ENCODE results near the gene ALDH1L1.
"Not testable (repeated sequence)": the region's sequence is repeated elsewhere in the genome, so short reads cannot be mapped to it uniquely, and the experiment has no call there.

Gene ALDH1L1

GRCh38 chr3:126104028-126104635, 76.3 kb downstream of the ALDH1L1 start:
- DNase-seq = no peak

GRCh38 chr3:126103121-126104027, 77.0 kb downstream of the ALDH1L1 start:
- no peak for DNase-seq

GRCh38 chr3:126102530-126102951, 77.8 kb downstream of the ALDH1L1 start:
- DNase-seq = no peak

GRCh38 chr3:126102011-126102410, 78.4 kb downstream of the ALDH1L1 start:
- DNase-seq = no peak

DNA sequence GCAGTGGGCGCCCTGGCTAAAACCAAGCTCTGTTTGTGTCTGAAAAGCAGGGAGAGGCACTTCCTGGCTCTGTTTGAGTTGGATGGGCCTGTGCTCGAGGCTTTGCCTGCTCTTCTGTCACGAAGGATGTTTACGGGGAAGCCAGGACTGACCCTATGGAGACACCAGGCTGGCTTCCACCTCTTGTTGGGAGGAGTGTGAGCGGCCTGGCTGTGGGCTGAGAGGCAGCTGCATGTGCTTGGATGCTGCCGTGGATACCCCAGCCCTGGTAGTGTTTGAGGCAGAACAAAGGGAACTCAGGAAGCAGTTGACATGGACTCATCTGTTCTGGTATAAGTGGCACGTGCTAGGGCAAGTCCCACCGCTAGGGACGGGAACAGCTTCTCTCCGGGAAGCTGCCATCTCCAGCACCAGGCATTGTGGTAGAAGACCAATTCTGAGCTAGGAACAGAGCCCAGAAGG, 78.8 kb downstream of the ALDH1L1 start:
- DNase-seq = no peak

DNA sequence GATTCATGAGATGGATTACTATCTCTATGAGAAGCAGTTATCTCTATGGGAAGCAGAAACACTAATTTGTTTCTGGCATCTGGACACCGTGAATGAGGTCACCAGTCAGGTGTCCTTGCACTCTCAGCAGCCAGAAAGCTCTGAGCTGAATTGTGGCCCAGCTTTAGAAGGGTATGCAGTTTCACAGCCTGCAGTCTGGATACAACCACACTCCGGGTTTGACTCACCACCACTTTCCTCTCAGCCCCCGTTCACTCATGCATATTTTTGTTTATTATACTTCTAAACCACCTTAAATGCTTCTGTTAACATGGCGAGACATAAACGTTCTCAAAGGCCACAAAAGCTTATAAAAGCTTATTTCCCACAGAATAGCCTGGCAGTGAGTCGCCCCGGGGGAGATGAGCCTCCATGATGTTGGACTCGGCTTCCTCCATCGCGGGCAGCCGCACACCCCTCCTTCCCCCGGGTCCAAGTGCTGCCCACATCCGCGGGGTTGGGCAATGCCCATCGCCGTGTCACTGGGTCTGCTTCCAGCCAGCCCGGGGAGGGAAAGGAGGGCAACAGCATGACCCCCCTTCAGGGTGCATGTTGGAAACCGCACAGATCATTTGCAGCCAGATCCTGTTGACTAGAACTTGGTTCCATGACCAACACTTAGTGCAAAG, 79.6 kb downstream of the ALDH1L1 start:
- peak in 1 of 2 donors; percentile 3 for DNase-seq

- no peak for DNase-seq
Observed at GRCh38 chr3:126100269-126100633, 80.1 kb downstream of the ALDH1L1 start.

DNA sequence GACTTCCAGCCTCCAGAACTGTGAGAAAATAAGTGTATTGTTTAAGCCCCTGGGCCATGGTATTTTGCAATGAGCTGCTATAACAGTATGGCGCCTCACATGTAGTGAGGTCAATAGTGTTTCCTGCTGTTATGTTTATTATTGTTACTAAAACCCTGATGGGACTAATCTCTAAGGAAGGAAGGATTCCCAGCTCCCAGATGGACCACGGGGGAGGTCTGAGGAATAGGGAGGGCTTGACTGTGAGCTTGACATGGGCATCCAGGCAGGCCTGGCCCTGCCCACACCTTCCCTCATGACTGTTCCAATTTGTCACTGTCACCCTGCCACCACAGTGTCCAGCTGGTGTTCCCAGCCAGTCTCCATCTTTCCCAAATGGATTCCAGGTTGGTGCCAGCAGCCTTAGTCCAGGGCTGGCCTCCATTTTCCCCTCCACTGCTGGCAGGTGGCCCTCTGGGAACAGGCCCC, 82.0 kb downstream of the ALDH1L1 start:
- DNase-seq = no peak

DNA sequence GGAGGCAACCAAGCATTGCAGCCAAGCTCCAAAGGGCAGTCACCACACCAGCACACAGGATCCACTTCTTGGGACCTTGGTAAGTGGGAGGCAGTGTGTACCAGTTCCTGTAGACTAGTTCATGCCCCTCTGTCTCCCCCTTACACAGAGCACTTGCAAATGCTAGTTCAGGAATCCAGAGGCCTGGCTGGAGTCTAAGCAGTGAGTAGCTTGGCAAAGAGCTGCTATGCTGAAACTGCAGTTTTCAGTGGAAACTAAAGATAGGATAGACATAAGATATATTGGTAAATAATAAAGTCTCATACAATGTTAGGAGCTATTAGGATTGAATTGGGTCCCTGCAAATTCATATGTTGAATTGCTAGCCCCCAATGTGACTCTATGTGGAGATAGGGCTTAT, 82.6 kb downstream of the ALDH1L1 start:
- no peak for DNase-seq

- DNase-seq = not testable (repeated sequence)
Observed at GRCh38 chr3:126096274-126096673, 84.1 kb downstream of the ALDH1L1 start.

GRCh38 chr3:126092128-126092527, 88.3 kb downstream of the ALDH1L1 start:
- not testable (repeated sequence) for DNase-seq

- DNase-seq = no peak
Observed at GRCh38 chr3:126087552-126088175, 92.7 kb downstream of the ALDH1L1 start.

DNA sequence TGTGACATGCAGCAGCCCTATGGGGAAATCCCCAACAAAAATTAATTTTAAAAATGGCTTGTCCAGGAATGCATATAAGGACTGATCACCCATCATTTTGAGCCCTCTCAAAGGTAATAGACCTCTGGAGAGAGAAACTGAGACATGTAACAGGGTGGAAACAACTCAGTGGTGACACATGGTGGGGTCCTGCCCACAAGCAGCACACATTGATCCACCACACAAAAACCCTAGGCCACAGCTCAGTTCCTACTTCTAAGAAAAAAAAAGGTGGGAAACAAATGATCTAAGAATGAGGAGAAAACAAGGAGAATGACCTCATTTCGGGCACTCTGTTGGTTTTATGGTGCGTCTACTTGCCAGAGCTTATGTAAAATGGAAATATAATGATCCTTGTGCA, 94.5 kb downstream of the ALDH1L1 start:
- DNase-seq = no peak

DNA sequence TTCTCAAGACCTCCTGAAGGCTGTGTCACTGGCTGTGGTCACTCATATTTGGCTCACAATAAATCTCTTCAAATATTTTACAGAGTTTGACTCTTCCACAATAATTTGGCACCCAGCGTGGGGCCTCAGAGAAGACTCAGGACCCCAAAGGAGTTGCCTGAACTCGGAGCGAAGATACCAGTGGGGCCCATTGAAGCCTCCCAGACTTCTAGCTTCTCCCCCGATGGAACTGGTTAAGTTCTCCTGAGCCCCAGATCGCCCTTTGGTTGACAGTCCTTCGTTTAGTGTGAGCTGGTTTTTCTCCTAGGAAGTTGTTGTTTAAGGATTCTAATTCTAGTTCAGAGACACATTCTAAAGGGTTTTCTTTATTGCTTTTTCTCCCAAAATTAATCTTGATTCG, 95.1 kb downstream of the ALDH1L1 start:
- no peak for DNase-seq

DNA sequence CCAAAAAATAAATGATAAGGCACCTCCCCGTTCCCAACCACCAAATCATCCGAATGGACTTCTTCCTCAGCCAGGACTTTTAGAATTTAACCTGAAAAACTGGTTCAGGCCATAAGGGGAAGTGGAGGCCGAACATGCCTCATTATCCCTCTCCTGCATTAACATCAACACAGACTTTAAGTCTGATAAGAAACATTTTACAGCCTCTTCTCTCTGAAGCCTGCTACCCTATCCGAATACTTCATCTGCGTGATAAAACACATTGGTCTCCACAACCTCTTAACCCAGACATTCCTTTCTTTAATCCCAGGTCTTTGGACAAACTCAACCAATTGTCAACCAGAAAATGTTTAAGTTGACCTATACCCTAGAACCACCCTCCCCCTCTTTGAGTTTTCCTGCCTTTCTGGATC, 95.6 kb downstream of the ALDH1L1 start:
- no peak for DNase-seq

GRCh38 chr3:126083913-126084767, 96.2 kb downstream of the ALDH1L1 start, which contains the start of gene SLC41A3:
SLC41A3 (minus strand) TSS chr3:126084124; CDS start chr3:126068219, 15,905 bp downstream.
- DNase-seq = peak; percentile 77 to 85

DNA sequence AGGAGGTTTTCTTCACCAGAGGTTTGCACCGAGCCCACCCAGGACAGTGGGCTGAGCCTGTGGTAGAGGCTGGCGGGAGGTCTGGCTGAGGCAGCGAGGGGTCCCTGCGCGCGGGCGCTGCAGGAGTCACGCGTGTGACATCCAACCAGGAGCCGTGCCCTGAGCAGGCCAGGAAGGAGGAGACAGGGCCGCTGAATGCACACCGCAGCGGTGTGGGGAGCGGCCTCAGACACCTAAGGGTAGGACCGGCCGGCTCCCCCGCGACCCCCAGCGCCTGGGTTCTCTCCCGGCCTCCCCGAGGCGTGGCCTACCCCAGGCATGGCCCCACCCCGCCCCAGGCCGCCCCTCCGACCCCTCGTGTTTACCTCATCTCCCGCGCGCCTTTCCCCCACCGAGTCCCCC, 96.9 kb downstream of the ALDH1L1 start:
- no peak for DNase-seq

DNA sequence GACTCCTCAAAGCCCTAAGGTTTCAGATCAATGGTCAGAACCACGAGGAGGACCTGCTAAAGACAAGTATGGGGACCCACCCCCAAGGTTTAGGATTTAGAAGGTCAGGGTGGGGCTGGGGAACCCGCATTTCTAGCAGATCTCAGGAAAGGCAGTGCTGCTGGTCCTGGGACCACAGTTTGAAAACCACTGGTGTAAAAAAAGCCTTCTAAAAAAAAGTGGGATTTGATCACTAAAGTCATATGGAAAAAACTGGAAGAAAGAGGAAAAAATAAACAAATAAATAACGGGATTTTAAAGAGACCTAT, 97.3 kb downstream of the ALDH1L1 start:
- DNase-seq = no peak

- no peak for DNase-seq
Observed at GRCh38 chr3:126082362-126083137, 97.8 kb downstream of the ALDH1L1 start.

DNA sequence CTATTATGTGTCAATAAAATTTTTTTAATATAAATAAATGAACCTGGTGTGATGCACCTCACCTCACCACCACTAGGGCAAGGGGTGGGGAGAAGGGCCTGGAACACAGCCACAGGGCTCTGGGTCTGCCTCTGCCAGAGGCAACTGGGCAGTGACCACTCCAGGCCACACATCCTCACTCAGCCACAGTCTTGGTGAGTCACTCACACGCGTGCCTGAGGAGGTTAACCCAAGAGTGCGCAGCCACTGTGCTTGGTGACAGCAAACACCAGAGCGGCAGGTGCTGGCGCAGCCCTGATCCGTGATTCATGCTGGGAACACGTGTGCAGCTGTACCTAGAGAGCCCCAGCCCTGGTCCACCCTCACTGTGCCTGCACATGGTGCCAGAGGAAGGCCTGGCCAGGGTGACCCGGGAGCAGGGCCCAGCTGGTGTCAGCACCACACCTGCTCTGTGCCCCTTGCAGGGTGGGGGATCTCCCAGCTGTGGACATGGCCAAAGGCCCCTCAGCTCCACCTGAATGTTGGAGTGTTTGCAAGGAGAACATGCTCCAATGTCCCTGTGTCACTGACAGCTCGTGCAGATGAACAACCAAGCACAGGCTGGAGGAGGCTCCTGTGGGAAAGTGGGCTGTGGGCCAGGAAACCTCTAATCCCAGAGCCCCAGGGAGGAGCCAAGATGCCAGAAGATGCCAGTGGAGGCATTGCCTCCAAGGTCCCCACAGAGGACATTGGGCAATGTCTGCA, 98.6 kb downstream of the ALDH1L1 start:
- DNase-seq = no peak
